ENCODE results near the gene GLI2.

GRCh38 chr2:120777787-120778186 is 42.1 kb downstream of the GLI2 start:
- TF ChIP-seq CTCF (conservative IDR thresholded peaks at IDR 0.05; ENCODE audit: low read length) (no peak), EZH2phosphoT487 (IDR thresholded peaks at IDR 0.05; ENCODE audit: borderline replicate concordance, low read depth, low read length) (no peak)
